H9 (cell line): ENCODE measurements around the gene ACVR1. TPM values are rescaled to one million over a fixed set of nuclear protein-coding genes. Genes with fewer than 3 reads are reported as not detected.

Experiments
- DNase-seq: peaks from one replicate; pipeline ENCODE4 v3.0.0-alpha.2; 2017
- H2AFZ ChIP-seq: one replicate; pipeline ENCODE4 v1.6.1; 2013; ENCODE audit warnings: mild to moderate bottlenecking, low read length, control low read depth, moderate library complexity
- H2AK5ac ChIP-seq: 2 replicates; pipeline ENCODE4 v1.6.1; 2013; ENCODE audit warnings: low read length, control low read depth, mixed read lengths; ENCODE audit not compliant: insufficient read length
- H2BK120ac ChIP-seq: one replicate; pipeline ENCODE4 v1.6.1; 2013; ENCODE audit warnings: low read depth, mild to moderate bottlenecking, low read length, control low read depth, inconsistent platforms; ENCODE audit not compliant: poor library complexity, severe bottlenecking
- H2BK12ac ChIP-seq: 2 replicates; pipeline ENCODE4 v1.6.1; 2013; ENCODE audit warnings: low read length, control low read depth, mixed read lengths, low read depth; ENCODE audit not compliant: insufficient read length
- H2BK15ac ChIP-seq: 2 replicates; pipeline ENCODE4 v1.6.1; 2013; ENCODE audit warnings: low read depth, low read length, control low read depth
- H2BK20ac ChIP-seq: one replicate; pipeline ENCODE4 v1.6.1; 2013; ENCODE audit warnings: low read depth, mild to moderate bottlenecking, low read length, control low read depth, inconsistent platforms; ENCODE audit not compliant: poor library complexity, severe bottlenecking
- H2BK5ac ChIP-seq: 2 replicates; pipeline ENCODE4 v1.6.1; 2013; ENCODE audit warnings: low read length, control low read depth, mixed read lengths; ENCODE audit not compliant: insufficient read length
- H3K14ac ChIP-seq: 2 replicates; pipeline ENCODE4 v1.6.1; 2013; ENCODE audit warnings: low read length, control low read depth; ENCODE audit not compliant: insufficient read depth
- H3K18ac ChIP-seq: 2 replicates; pipeline ENCODE4 v1.6.1; 2013; ENCODE audit warnings: low read depth, mild to moderate bottlenecking, mixed read lengths, low read length, control low read depth; ENCODE audit not compliant: insufficient read length
- H3K23ac ChIP-seq: 2 replicates; pipeline ENCODE4 v1.6.1; 2013; ENCODE audit warnings: low read length, control low read depth, mixed read lengths, low read depth; ENCODE audit not compliant: insufficient read length
- H3K23me2 ChIP-seq: 2 replicates; pipeline ENCODE4 v1.6.1; 2013; ENCODE audit warnings: low read depth, mild to moderate bottlenecking, mixed read lengths, low read length, control low read depth; ENCODE audit not compliant: insufficient read length, poor library complexity, severe bottlenecking
- H3K27ac ChIP-seq: 2 replicates; pipeline ENCODE4 v1.5.1; 2013; ENCODE audit warnings: low read length, control low read depth, mixed read lengths, low read depth; ENCODE audit not compliant: insufficient read length
- H3K27me3 ChIP-seq: 2 replicates; pipeline ENCODE4 v1.6.1; 2013; ENCODE audit warnings: low read length, control low read depth, inconsistent platforms; ENCODE audit not compliant: insufficient read depth
- H3K4ac ChIP-seq: 2 replicates; pipeline ENCODE4 v1.6.1; 2013; ENCODE audit warnings: low read depth, mild to moderate bottlenecking, control low read depth, inconsistent platforms, low read length, moderate library complexity
- H3K4me1 ChIP-seq: 2 replicates; pipeline ENCODE4 v1.6.1; 2013; ENCODE audit warnings: low read length, control low read depth, inconsistent platforms; ENCODE audit not compliant: insufficient read depth
- H3K4me2 ChIP-seq: 2 replicates; pipeline ENCODE4 v1.6.1; 2013; ENCODE audit warnings: low read length, control low read depth, mixed read lengths; ENCODE audit not compliant: insufficient read length, insufficient read depth
- H3K56ac ChIP-seq: 2 replicates; pipeline ENCODE4 v1.6.1; 2013; ENCODE audit warnings: low read depth, mild to moderate bottlenecking, mixed read lengths, low read length, control low read depth; ENCODE audit not compliant: insufficient read length
- H3K79me1 ChIP-seq: 2 replicates; pipeline ENCODE4 v1.6.1; 2013; ENCODE audit warnings: low read depth, mild to moderate bottlenecking, moderate library complexity, low read length, control low read depth, inconsistent platforms; ENCODE audit not compliant: insufficient read depth, poor library complexity, severe bottlenecking
- H3K79me2 ChIP-seq: 2 replicates; pipeline ENCODE4 v1.6.1; 2013; ENCODE audit warnings: low read length, control low read depth, inconsistent platforms; ENCODE audit not compliant: insufficient read depth
- H3K9ac ChIP-seq: 2 replicates; pipeline ENCODE4 v1.6.1; 2013; ENCODE audit warnings: low read length, control low read depth, mixed read lengths; ENCODE audit not compliant: insufficient read length; ENCODE audit errors: extremely low read depth
- H3K9me3 ChIP-seq: one replicate; pipeline ENCODE4 v1.6.1; 2013; ENCODE audit warnings: low read depth, low read length, inconsistent platforms; ENCODE audit not compliant: control insufficient read depth
- H3T11ph ChIP-seq: one replicate; pipeline ENCODE4 v1.6.1; 2013; ENCODE audit warnings: mild to moderate bottlenecking, low read length, control low read depth, inconsistent platforms
- H4K20me1 ChIP-seq: one replicate; pipeline ENCODE4 v1.6.1; 2013; ENCODE audit not compliant: control insufficient read depth, insufficient read length, insufficient read depth
- H4K5ac ChIP-seq: 2 replicates; pipeline ENCODE4 v1.6.1; 2013; ENCODE audit warnings: low read depth, mild to moderate bottlenecking, mixed read lengths, low read length, control low read depth; ENCODE audit not compliant: insufficient read length
- H4K8ac ChIP-seq: replicated peaks from 2 replicates; pipeline ENCODE4 v1.6.1; 2013; ENCODE audit warnings: low read length, control low read depth, mixed read lengths, low read depth; ENCODE audit not compliant: insufficient read length
- H4K91ac ChIP-seq: 2 replicates; pipeline ENCODE4 v1.6.1; 2013; ENCODE audit warnings: low read depth, mild to moderate bottlenecking, moderate library complexity, mixed read lengths, low read length, control low read depth; ENCODE audit not compliant: insufficient read length
- H3K27ac Mint-ChIP-seq, 3 experiments: 2 replicates in 2 of 3; 3 replicates in 1 of 3; pipeline ENCODE4 v1.8.0; 2020 to 2021; ENCODE audit warnings: mixed read lengths in 3 of 3, mild to moderate bottlenecking in 1 of 3, moderate library complexity in 1 of 3
- H3K27me3 Mint-ChIP-seq: 2 replicates; pipeline ENCODE4 v1.8.0; 2021; ENCODE audit warnings: low read depth, mild to moderate bottlenecking, moderate library complexity, mixed read lengths
- H3K36me3 Mint-ChIP-seq, 3 experiments: 2 replicates in 2 of 3; 3 replicates in 1 of 3; pipeline ENCODE4 v1.8.0; 2020 to 2021; ENCODE audit warnings: low read depth in 3 of 3, mixed read lengths in 3 of 3; ENCODE audit not compliant: insufficient read depth in 1 of 3
- H3K4me1 Mint-ChIP-seq, 2 experiments: 2 replicates each; pipeline ENCODE4 v1.8.0; 2020; ENCODE audit warnings: mixed read lengths in 2 of 2
- H3K4me3 Mint-ChIP-seq, 2 experiments: 2 replicates in 1 of 2; 3 replicates in 1 of 2; pipeline ENCODE4 v1.8.0; 2020 to 2021; ENCODE audit warnings: mild to moderate bottlenecking in 2 of 2, mixed read lengths in 2 of 2, moderate library complexity in 1 of 2
- H3K9me3 Mint-ChIP-seq, 2 experiments: 2 replicates in 1 of 2; 3 replicates in 1 of 2; pipeline ENCODE4 v1.8.0; 2020; ENCODE audit warnings: mild to moderate bottlenecking in 2 of 2, mixed read lengths in 2 of 2, moderate library complexity in 1 of 2
- WGBS: extraction: QIAGEN DNeasy Blood & Tissue Kit; methylation state at CpG from one replicate; pipeline ENCODE4 v1.1.7; 2013; ENCODE audit warnings: missing lambda C conversion rate, low lambda C conversion rate, mixed read lengths; ENCODE audit not compliant: insufficient read length; ENCODE audit errors: extremely low coverage; 5-methylcytosine and 5-hydroxymethylcytosine counted together
- total RNA-seq: library from RNA; stranded (reverse); gene quantifications from 2 replicates; pipeline ENCODE4 v1.2.1, GENCODE V29; 2021
- TF ChIP-seq, protein P1 (sequence below): fragments of 200-600 bp; sonication (generic); conservative IDR thresholded peaks from 3 replicates; pipeline ENCODE4 v1.8.0; 2021; ENCODE audit warnings: antibody characterized with exemption, mild to moderate bottlenecking

Gene ACVR1
- total RNA-seq, 1 experiment from 2014 or later, result 21.2 TPM

GRCh38 chr2:157780211-157780610 lies 95.9 kb downstream of the ACVR1 start:
- Histone ChIP-seq H3K79me2 (no peaks in the 10 kb centered on the region), H4K20me1 (no peaks in the 10 kb centered on the region), H3K56ac (no peak overlapping the region), H3K4ac (no peak overlapping the region), H3K23me2 (no peaks in the 10 kb centered on the region), H2AK5ac (no peak overlapping the region), H2BK20ac (no peak overlapping the region), H3T11ph (no peak overlapping the region), H3K4me1 (no peaks in the 10 kb centered on the region; the same call in 1 of the 2 replicates), H4K91ac (no peak overlapping the region), H3K27me3 (no peaks in the 10 kb centered on the region), H3K23ac (no peak overlapping the region), H2AFZ (no peak overlapping the region), H2BK12ac (no peak overlapping the region), H3K4me2 (no peak overlapping the region), H4K5ac (no peak overlapping the region), H3K9me3 (no peaks in the 10 kb centered on the region), H3K9ac (no peak overlapping the region), H2BK120ac (no peak overlapping the region), H3K27ac (no peak overlapping the region), H3K79me1 (no peaks in the 10 kb centered on the region), H4K8ac (no peak overlapping the region), H2BK15ac (no peak overlapping the region), H3K18ac (no peak overlapping the region), H2BK5ac (no peak overlapping the region), H3K14ac (no peak overlapping the region)
- Mint-ChIP-seq H3K4me3 (no peak overlapping the region), H3K9me3 (no peaks in the 10 kb centered on the region), H3K27me3 (no peaks in the 10 kb centered on the region), H3K36me3 (peaks cover 7 to 18% (median 14%) of the 10 kb centered on the region in 3 experiments; a peak in 6 of 7 replicates), H3K4me1 (peaks cover 17 to 27% of the 10 kb centered on the region in 2 experiments), H3K27ac (peak overlapping the region in 1 of 3 experiments; percentile 30; a peak in 2 of 7 replicates)
- TF ChIP-seq, protein P1, sequence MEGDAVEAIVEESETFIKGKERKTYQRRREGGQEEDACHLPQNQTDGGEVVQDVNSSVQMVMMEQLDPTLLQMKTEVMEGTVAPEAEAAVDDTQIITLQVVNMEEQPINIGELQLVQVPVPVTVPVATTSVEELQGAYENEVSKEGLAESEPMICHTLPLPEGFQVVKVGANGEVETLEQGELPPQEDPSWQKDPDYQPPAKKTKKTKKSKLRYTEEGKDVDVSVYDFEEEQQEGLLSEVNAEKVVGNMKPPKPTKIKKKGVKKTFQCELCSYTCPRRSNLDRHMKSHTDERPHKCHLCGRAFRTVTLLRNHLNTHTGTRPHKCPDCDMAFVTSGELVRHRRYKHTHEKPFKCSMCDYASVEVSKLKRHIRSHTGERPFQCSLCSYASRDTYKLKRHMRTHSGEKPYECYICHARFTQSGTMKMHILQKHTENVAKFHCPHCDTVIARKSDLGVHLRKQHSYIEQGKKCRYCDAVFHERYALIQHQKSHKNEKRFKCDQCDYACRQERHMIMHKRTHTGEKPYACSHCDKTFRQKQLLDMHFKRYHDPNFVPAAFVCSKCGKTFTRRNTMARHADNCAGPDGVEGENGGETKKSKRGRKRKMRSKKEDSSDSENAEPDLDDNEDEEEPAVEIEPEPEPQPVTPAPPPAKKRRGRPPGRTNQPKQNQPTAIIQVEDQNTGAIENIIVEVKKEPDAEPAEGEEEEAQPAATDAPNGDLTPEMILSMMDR, result no peak
- no CpG with 5 or more reads among the region's 9 CpGs for WGBS
- DNase-seq, result no peak
